K562 (cell line): ENCODE measurements around the gene FTSJ3. TPM values are rescaled to one million over a fixed set of nuclear protein-coding genes. Genes with fewer than 3 reads are reported as not detected.
A peak's percentile ranks its signal among the peaks of the same experiment; 100 is the strongest.

Experiments
- ATAC-seq: fragments of 200-7000 bp; cut with Tn5 transposase; 3 replicates; pipeline ENCODE4 v1.9.1; 2020; ENCODE audit warnings: moderate library complexity
- BruUV-seq: library from RNA; stranded (reverse); fragments of 400-500 nt; replicated peaks from 2 replicates; lab custom pipeline; 2021; lab: Mats Ljungman, UMichigan
- CTCF ChIA-PET: fragments of 300-600 bp; formaldehyde crosslinking; extraction: SDS; loops from one replicate; lab custom pipeline; 2021; ENCODE audit warnings: low intra/inter-chr PET ratio; lab: Yijun Ruan, JAX
- POLR2A ChIA-PET: fragments of 300-600, 350-650 bp; sonication (Branson Sonifier 250); formaldehyde crosslinking; extraction: SDS; loops from one replicate; lab custom pipeline; 2021; ENCODE audit warnings: antibody characterized with exemption, inconsistent platforms; lab: Yijun Ruan, JAX
- DNase-seq, 4 experiments: peaks; one replicate each; pipeline versions ENCODE4 v3.0.0 to v3.0.0-alpha.2; 2011 to 2018; ENCODE audit warnings: low spot score in 3 of 4, mixed read lengths in 3 of 4; ENCODE audit errors: extremely low read depth in 1 of 4
- FAIRE-seq: peaks from 2 replicates; lab custom pipeline; 2011; peaks lifted over from hg19 to GRCh38; lab: Jason Lieb, UNC
- H2AFZ ChIP-seq: 2 replicates; pipeline ENCODE4 v1.6.0; 2011; ENCODE audit warnings: low read depth, low read length, control low read depth, inconsistent platforms
- H3K27ac ChIP-seq: fragments of 200-600 bp; 3 replicates; pipeline ENCODE4 v1.8.0; 2011; ENCODE audit warnings: low read depth, mild to moderate bottlenecking, control low read depth, inconsistent platforms, low read length, moderate library complexity, mixed read lengths; ENCODE audit errors: extremely low read depth
- H3K27me3 ChIP-seq, 2 experiments: fragments of 300-600 bp in 1 of 2; 2 replicates in 1 of 2; 3 replicates in 1 of 2; pipeline versions ENCODE4 v1.6.0 to v1.8.0; 2011; ENCODE audit warnings: inconsistent platforms in 2 of 2, low read length in 2 of 2, mild to moderate bottlenecking in 1 of 2, mixed read lengths in 1 of 2, moderate library complexity in 1 of 2; ENCODE audit not compliant: control insufficient read depth in 2 of 2, insufficient read depth in 2 of 2
- H3K36me3 ChIP-seq: fragments of 300-600 bp; 3 replicates; pipeline ENCODE4 v1.8.0; 2011; ENCODE audit warnings: mild to moderate bottlenecking, low read length, inconsistent platforms; ENCODE audit not compliant: control insufficient read depth, insufficient read depth
- H3K4me1 ChIP-seq, 2 experiments: fragments of 200-600 bp in 1 of 2; replicated peaks in 1 of 2; 2 replicates in 1 of 2; 3 replicates in 1 of 2; pipeline versions ENCODE4 v1.5.1 to v1.8.0; 2011; ENCODE audit warnings: inconsistent platforms in 2 of 2, low read length in 2 of 2, mild to moderate bottlenecking in 1 of 2, mixed read lengths in 1 of 2, moderate library complexity in 1 of 2; ENCODE audit not compliant: control insufficient read depth in 2 of 2, insufficient read depth in 2 of 2
- H3K4me2 ChIP-seq: 2 replicates; pipeline ENCODE4 v1.6.1; 2011; ENCODE audit warnings: low read length, control low read depth, inconsistent platforms, mixed read lengths; ENCODE audit not compliant: insufficient read depth
- H3K4me3 ChIP-seq: fragments of 200-600 bp; sonication (generic), shearing (Covaris generic); 2 replicates; pipeline ENCODE4 v1.5.1; 2016; ENCODE audit warnings: control low read depth, inconsistent platforms
- H3K79me2 ChIP-seq: fragments of 200-600 bp; 3 replicates; pipeline ENCODE4 v1.8.0; 2011; ENCODE audit warnings: low read length, inconsistent platforms; ENCODE audit not compliant: control insufficient read depth, insufficient read depth
- H3K9ac ChIP-seq, 2 experiments: 2 replicates each; pipeline versions ENCODE4 v1.6.0 to v1.6.1; 2011; ENCODE audit warnings: low read depth in 2 of 2, low read length in 2 of 2, control low read depth in 1 of 2, inconsistent platforms in 1 of 2, mild to moderate bottlenecking in 1 of 2, mixed read lengths in 1 of 2; ENCODE audit not compliant: insufficient read depth in 1 of 2
- H3K9me1 ChIP-seq: one replicate; pipeline ENCODE4 v1.6.0; 2011; ENCODE audit warnings: inconsistent platforms, mild to moderate bottlenecking, low read length, moderate library complexity; ENCODE audit not compliant: control insufficient read depth, insufficient read depth
- H3K9me3 ChIP-seq: replicated peaks from 2 replicates; pipeline ENCODE4 v1.5.1; 2011; ENCODE audit warnings: low read depth, low read length, inconsistent platforms; ENCODE audit not compliant: control insufficient read depth, insufficient read depth
- H4K20me1 ChIP-seq: replicated peaks from 2 replicates; pipeline ENCODE4 v1.6.1; 2011; ENCODE audit warnings: low read length, inconsistent platforms, mixed read lengths; ENCODE audit not compliant: control insufficient read depth, insufficient read depth
- BHLHE40 ChIP-seq: IDR thresholded peaks from 2 replicates; pipeline ENCODE4 v1.6.1; 2011; ENCODE audit warnings: low read length, improper control_type of control experiment
- HDAC1 ChIP-seq, 2 experiments: fragments of 450-650 bp; IDR thresholded peaks; 2 replicates each; pipeline ENCODE4 v1.6.1; 2016 to 2017; ENCODE audit warnings: inconsistent platforms in 1 of 2, mild to moderate bottlenecking in 1 of 2, moderate library complexity in 1 of 2
- KLF1 ChIP-seq: fragments of 450-650 bp; IDR thresholded peaks from 2 replicates; pipeline ENCODE4 v1.6.1; 2016; ENCODE audit warnings: missing genetic modification characterization, missing compliant biosample characterization
- LCOR ChIP-seq: sonication (generic); formaldehyde crosslinking; IDR thresholded peaks from 2 replicates; pipeline ENCODE4 v1.8.0; 2022; ENCODE audit warnings: mild to moderate bottlenecking, missing genetic modification reagents
- NKRF ChIP-seq: fragments of 450-650 bp; IDR thresholded peaks from 2 replicates; pipeline ENCODE4 v1.6.1; 2016; ENCODE audit warnings: borderline replicate concordance
- PBX2 ChIP-seq, 2 experiments: IDR thresholded peaks in 1 of 2; conservative IDR thresholded peaks in 1 of 2; 2 replicates each; pipeline ENCODE4 v1.6.1; 2016; ENCODE audit warnings: low read depth in 2 of 2, mild to moderate bottlenecking in 1 of 2, missing compliant biosample characterization in 1 of 2, missing genetic modification characterization in 1 of 2, moderate library complexity in 1 of 2
- POLR2A ChIP-seq: fragments of 450-650 bp; conservative IDR thresholded peaks from 2 replicates; pipeline ENCODE4 v1.6.1; 2016
- POLR2AphosphoS2 ChIP-seq: IDR thresholded peaks from 2 replicates; pipeline ENCODE4 v1.6.1; 2012; ENCODE audit warnings: low read length, improper control_type of control experiment
- PTBP1 ChIP-seq: fragments of 200-400 bp; formaldehyde crosslinking; IDR thresholded peaks from 2 replicates; pipeline ENCODE4 v1.6.1; 2017; ENCODE audit warnings: low read depth, low read length
- ZNF444 ChIP-seq: fragments of 250-450 bp; sonication (Bioruptor Pico); IDR thresholded peaks from 2 replicates; pipeline ENCODE4 v1.4.0; 2020; ENCODE audit warnings: mild to moderate bottlenecking, moderate library complexity
- WGBS: fragments of 100-300 bp; shearing (Covaris generic); methylation state at CpG from one replicate; pipeline ENCODE4 v1.1.6; 2016; ENCODE audit warnings: low coverage, mixed read lengths; ENCODE audit not compliant: insufficient coverage; ENCODE audit errors: missing lambda C conversion rate; 5-methylcytosine and 5-hydroxymethylcytosine counted together
- in situ Hi-C: fragments of 300-500 bp; cut with MboI; formaldehyde crosslinking; loops from 4 replicates; pipeline ENCODE4 v1.15.0; 2018; ENCODE audit warnings: inconsistent platforms, mixed read lengths
- intact Hi-C: fragments of 100-400 bp; cut with micrococcal nuclease; formaldehyde crosslinking; loops from 2 replicates; pipeline ENCODE4 v1.14.2; 2022
- polyA plus RNA-seq, 8 experiments: library from polyadenylated mRNA; depleted of rRNA in 4 of 8; stranded (reverse) in 5 of 8; unstranded in 3 of 8; fragments of >200 nt; fragmentation: Nextera tagmentation in 2 of 8; fragmentation: Illumina TruSeq in 1 of 8; extraction: Ambion mirVana in 2 of 8; extraction: Trizol in 1 of 8; gene quantifications; 2 replicates each; pipeline versions ENCODE4 v1.2.1 to v1.2.3, GENCODE V29; 2011 to 2014; ENCODE audit warnings: inconsistent platforms in 1 of 8, missing spikeins in 1 of 8
- total RNA-seq, 7 experiments: library from RNA; depleted of rRNA in 6 of 7; stranded (reverse); fragments of >200 nt in 6 of 7; fragmentation: Illumina TruSeq in 2 of 7; extraction: Trizol in 2 of 7; gene quantifications; 2 replicates each; pipeline versions ENCODE4 v1.2.1 to v1.2.3, GENCODE V29; 2011 to 2021; ENCODE audit warnings: low replicate concordance in 1 of 7
- TF ChIP-seq, protein P1 (sequence below): fragments of 450-650 bp; formaldehyde crosslinking; IDR thresholded peaks from 2 replicates; pipeline ENCODE4 v1.4.0; 2020; ENCODE audit warnings: mild to moderate bottlenecking, moderate library complexity
- TF ChIP-seq, protein P2 (sequence below): fragments of 450-650 bp; IDR thresholded peaks from 2 replicates; pipeline ENCODE4 v1.6.1; 2018; ENCODE audit not compliant: partially characterized antibody

FTSJ3 gene
- total and polyA plus RNA-seq, 9 of the 15 experiments (the other 6 are each of a cell fraction or from before 2014, with no cell fraction given): 18.0 to 65.6 (median 52.4) TPM

- intact Hi-C loops: no loop called here
- POLR2A ChIA-PET: interaction anchor here (0.6 to 2.0 kb wide), 9 partner anchors 8 to 195 kb away, joined by 3 to 6 read pairs (median 5); partner anchors contain the start of genes CCDC47 and DDX42
- TF ChIP-seq POLR2A (peak; percentile 63; the same call in 1 of the 2 replicates), ZNF444 (CRISPR knock-in tag) (no peak), POLR2AphosphoS2 (peak; percentile 23; the same call in 1 of the 2 replicates), LCOR (CRISPR knock-in tag) (no peak), HDAC1 (IDR thresholded peaks at IDR 0.05) (no peak), PBX2 (CRISPR knock-in tag; IDR thresholded peaks at IDR 0.05; ENCODE audit: low read depth) (no peak), PBX2 (tag; conservative IDR thresholded peaks at IDR 0.05; ENCODE audit: low read depth) (no peak), KLF1 (tag) (no peak), NKRF (no peak), PTBP1 (no peak), BHLHE40 (no peak)
- TF ChIP-seq, protein P1, sequence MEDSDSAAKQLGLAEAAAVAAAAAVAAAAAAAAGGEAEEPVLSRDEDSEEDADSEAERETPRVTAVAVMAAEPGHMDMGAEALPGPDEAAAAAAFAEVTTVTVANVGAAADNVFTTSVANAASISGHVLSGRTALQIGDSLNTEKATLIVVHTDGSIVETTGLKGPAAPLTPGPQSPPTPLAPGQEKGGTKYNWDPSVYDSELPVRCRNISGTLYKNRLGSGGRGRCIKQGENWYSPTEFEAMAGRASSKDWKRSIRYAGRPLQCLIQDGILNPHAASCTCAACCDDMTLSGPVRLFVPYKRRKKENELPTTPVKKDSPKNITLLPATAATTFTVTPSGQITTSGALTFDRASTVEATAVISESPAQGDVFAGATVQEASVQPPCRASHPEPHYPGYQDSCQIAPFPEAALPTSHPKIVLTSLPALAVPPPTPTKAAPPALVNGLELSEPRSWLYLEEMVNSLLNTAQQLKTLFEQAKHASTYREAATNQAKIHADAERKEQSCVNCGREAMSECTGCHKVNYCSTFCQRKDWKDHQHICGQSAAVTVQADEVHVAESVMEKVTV: no peak
- TF ChIP-seq, protein P2, sequence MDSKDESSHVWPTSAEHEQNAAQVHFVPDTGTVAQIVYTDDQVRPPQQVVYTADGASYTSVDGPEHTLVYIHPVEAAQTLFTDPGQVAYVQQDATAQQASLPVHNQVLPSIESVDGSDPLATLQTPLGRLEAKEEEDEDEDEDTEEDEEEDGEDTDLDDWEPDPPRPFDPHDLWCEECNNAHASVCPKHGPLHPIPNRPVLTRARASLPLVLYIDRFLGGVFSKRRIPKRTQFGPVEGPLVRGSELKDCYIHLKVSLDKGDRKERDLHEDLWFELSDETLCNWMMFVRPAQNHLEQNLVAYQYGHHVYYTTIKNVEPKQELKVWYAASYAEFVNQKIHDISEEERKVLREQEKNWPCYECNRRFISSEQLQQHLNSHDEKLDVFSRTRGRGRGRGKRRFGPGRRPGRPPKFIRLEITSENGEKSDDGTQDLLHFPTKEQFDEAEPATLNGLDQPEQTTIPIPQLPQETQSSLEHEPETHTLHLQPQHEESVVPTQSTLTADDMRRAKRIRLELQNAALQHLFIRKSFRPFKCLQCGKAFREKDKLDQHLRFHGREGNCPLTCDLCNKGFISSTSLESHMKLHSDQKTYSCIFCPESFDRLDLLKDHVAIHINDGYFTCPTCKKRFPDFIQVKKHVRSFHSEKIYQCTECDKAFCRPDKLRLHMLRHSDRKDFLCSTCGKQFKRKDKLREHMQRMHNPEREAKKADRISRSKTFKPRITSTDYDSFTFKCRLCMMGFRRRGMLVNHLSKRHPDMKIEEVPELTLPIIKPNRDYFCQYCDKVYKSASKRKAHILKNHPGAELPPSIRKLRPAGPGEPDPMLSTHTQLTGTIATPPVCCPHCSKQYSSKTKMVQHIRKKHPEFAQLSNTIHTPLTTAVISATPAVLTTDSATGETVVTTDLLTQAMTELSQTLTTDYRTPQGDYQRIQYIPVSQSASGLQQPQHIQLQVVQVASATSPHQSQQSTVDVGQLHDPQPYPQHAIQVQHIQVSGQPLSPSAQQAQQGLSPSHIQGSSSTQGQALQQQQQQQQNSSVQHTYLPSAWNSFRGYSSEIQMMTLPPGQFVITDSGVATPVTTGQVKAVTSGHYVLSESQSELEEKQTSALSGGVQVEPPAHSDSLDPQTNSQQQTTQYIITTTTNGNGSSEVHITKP: peak; percentile 87
Observed at GRCh38 chr17:63820963-63821561, 6.4 kb downstream of the FTSJ3 start.

More at GRCh38 chr17:63820963-63821561, 6.4 kb downstream of the FTSJ3 start:
- DNase-seq (no peak), FAIRE-seq (no peak), ATAC-seq (peak; percentile 18)
- peaks cover 6% of the 10 kb centered on the region; the same call in 1 of the 2 replicates for H4K20me1 ChIP-seq
- H3K27ac ChIP-seq: no peak overlapping the region
- in situ Hi-C loops: no loop called here
- H3K9ac ChIP-seq: no peak overlapping the region; a peak in 1 of 4 replicates
- H3K4me1 ChIP-seq: peaks cover 0 to 4% of the 10 kb centered on the region in 2 experiments; a peak in 3 of 5 replicates
- CTCF ChIA-PET: no interaction called here
- no peaks in the 10 kb centered on the region for H3K9me3 ChIP-seq
- H3K79me2 ChIP-seq: peaks cover 10% of the 10 kb centered on the region
- H3K36me3 ChIP-seq: peaks cover 99% of the 10 kb centered on the region
- 87% methylated on average over 10 of the region's 10 CpGs for WGBS
- no peaks in the 10 kb centered on the region for H3K9me1 ChIP-seq
- no peak overlapping the region for H3K4me2 ChIP-seq
- H3K4me3 ChIP-seq: no peak overlapping the region
- no peaks in the 10 kb centered on the region for H3K27me3 ChIP-seq
- BruUV-seq: no TSS peak
- H2AFZ ChIP-seq: no peak overlapping the region
